ENCODE data around the gene FBXW7.
"Not testable (repeated sequence)": the region's sequence is repeated elsewhere in the genome, so short reads cannot be mapped to it uniquely, and the experiment has no call there.

FBXW7 gene, protein sequence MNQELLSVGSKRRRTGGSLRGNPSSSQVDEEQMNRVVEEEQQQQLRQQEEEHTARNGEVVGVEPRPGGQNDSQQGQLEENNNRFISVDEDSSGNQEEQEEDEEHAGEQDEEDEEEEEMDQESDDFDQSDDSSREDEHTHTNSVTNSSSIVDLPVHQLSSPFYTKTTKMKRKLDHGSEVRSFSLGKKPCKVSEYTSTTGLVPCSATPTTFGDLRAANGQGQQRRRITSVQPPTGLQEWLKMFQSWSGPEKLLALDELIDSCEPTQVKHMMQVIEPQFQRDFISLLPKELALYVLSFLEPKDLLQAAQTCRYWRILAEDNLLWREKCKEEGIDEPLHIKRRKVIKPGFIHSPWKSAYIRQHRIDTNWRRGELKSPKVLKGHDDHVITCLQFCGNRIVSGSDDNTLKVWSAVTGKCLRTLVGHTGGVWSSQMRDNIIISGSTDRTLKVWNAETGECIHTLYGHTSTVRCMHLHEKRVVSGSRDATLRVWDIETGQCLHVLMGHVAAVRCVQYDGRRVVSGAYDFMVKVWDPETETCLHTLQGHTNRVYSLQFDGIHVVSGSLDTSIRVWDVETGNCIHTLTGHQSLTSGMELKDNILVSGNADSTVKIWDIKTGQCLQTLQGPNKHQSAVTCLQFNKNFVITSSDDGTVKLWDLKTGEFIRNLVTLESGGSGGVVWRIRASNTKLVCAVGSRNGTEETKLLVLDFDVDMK

DNA sequence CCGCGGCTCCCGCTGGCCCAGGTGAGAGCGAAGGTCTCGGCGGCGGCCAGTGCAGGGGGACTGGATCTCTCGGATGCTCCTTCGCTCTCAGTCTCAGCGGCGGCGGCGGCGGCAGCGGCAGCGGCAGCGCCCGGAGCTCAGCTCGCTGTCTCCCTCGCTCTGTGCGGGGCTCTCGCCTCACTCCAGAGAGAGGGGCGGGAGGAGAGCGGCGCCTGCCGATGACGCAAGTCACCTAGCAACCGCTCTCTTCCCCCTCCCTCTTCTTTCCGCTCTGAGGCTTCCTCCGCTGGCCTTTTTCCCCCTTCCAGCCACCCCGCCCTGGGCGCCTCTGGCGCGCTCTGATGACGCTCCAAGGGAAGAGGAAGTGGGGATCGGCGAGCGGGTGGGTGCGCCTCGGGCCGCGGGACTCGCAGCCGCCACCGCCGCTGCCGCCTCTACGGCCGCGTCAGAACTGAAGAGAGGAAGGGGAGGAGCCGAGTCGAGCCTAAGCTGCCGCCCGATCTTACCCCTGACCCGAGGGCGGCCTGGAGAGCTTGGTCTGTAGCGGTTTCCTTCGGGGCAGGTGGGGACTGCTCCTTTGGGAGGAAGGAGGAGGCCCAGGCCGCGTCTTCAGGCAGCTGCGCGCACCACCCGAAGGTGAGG, at the start of gene FBXW7:
Gene FBXW7, minus strand, starts transcription at position 190 of the 642 bp plus-strand sequence. CDS start 124,289 bp downstream, outside the sequence.
- peak; percentile 96 to 98 for DNase-seq

GRCh38 chr4:152585023-152585441, 49.1 kb upstream of the FBXW7 start:
- no peak for DNase-seq

DNA sequence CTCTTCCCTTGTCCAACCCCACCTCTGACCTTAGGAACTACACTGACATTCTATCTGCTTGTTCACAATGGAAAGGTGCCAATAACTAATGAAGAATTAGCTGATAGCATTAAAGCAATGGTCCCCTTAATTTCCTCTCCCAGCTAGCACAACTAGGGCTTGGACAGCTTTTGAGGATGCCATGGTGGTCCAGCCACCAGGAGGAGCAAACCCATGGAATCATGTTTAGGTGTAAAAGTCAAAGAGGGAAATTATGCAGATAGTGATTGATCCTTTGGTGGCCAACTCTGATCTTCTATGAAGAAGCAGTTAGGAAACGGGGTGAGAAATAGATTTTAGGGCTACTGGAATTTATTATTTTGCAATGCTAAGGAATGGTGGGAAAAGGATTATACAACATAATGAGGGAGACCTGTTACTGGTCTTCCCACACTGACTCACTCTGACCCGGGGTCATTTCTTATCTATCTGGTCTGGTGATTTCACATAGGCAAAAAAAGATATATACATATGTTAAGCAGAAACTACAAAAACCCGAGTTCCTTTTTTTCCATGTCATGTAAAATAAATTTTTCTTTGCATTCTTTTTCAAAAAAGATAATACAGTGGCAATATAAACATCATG, 45.8 kb upstream of the FBXW7 start:
- DNase-seq = no peak

DNA sequence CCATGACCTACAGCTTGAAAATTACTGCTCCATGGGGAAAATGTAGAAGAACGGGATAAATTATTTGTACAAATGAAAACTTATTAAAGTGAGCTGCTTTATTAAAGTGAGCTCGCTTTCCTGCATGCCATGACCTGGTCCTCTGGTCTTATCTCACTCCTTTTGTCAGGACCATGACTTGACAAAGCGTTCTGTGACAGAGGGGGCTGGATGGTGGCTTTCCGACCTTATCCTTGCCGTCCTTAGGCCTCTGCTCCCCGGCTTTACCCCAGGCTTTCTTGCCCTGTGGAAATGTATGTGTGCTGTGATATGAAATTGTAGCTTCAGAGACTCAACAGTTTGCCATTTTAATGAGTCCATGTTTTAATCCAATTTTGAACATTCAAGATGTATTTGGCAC, 44.0 kb upstream of the FBXW7 start:
- DNase-seq = no peak

DNA sequence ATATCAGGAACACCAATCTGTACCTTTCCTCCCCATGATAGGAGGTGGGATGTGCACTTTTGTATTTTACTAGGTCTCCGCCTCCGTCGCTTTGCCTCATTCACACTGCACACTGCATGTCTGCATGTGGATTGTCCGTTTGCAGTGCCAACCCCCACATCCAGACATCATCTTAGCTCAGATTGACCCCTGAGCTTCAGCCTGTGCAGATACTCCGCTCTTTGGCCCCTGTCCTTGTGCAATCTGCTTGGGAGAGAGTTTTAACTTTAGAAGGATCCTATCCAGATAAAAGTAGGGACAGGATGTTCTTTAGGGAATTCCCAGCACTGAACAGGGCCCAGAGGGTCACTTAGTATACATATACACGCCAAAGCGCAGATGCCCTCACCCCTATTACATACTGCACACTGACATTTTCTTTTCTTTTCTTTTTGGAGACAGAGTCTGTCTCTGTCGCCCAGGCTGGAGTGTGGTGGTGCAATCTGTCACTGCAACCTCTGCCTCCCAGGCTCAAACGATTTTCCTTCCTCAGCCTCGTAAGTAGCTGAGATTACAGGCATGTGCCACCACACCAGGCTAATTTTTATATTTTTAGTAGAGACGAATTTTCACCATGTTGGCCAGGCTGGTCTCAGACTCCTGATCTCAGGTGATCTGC, 43.3 kb upstream of the FBXW7 start:
- DNase-seq = no peak

DNA sequence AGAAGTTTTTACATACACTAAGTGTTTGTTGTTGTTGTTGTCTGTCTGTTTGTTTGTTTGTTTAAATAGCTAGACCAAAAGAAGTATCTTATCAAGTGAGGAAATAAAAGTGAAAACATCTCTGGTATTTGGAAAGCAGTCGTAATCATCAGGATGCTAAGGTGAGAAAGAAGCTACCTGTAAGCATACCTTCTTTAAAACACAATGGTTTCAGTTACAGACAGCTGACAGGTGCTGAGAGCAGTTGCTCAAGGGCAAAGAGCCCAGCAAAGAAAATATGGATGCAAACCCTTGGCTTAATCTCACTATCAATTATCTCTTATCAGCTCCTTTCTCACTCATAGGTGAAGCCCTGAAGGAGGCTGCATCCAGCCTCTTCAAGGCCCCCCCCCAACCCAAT, 42.8 kb upstream of the FBXW7 start:
- DNase-seq = no peak

DNA sequence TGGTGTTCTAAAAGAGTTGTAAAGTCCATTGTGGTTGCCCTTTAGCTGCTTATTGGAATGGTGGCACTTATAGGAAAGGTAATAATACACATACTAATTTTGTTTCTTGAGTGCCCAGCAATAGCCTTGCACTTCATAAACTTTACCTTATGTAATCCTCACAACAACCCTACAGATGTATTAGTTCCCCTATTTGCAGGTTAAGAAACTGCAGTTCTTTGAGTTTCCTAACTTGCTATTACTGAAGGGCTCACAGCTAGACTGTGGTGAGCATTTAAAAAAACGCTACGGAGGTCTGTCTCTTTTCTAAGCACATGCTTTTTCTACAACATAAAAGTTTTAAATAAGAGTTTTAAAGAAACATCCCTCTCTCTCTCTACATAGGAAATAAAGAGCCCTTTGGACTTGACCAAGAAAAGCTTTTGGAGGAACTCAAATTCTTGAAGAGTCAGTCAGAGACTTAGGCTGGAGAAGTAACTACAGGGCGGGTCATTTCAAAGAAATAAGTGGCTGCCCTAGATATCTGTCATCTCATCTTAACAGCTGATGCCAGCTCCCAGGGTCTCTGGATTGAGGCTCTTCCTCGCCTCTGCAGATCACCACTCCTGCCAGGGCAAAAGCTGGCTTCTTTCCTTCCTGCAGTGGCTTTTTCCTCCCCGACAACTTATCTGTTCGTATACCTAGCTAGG, 42.0 kb upstream of the FBXW7 start:
- no peak for DNase-seq

- no peak for DNase-seq
These were observed 39.6 kb upstream of the FBXW7 start for GRCh38 chr4:152575533-152575932.

DNA sequence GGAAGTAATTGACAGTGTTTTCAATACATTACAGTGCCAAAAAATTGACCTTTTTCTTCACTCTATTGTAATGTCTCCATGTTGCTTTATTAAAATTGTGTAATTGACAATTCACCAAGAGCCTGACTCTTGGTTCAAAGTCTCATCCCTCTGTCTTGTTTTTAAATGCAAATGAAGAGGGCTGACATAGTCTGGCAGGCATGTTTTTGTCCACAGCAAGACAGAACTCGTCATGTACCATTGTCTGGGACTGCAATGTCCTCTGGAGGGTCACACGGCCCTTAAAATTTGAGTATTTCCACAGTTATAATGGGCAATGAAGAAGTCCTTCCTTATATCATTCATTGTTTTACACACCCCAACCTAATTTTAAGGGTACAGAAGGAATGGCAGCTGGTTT, 38.0 kb upstream of the FBXW7 start:
- no peak for DNase-seq

DNA sequence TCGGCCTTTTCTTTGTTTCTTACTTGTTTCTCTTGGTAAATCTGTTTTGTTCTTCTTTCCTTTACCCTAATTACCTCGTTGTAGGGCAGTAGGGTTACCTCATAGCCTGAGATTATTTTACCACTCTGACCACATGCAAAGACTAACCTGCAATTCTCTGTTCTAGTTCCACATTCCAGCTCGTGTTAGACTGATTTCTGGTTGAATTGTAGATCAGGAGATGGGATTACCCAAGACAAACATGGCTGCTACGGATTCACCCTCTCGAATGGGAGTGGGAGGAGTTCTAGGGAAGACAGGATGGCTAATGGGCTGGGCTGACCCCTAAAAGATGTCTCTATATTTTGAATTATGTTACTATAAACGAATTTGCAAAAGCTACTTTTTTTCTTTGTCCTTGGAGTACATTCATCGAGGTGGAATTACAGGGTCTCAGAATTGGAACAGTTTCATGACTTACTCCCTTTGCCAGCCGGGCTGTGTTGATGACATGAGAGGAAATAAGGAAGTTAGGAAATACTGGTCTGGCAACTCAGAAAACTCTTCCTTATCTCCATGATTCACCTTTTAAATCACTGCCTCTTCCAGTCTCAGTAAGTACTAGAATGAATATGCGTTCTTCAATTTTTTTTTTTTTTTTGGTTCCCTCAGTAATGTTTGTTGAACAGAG, 36.7 kb upstream of the FBXW7 start:
- no peak for DNase-seq

GRCh38 chr4:152571770-152572169, 35.9 kb upstream of the FBXW7 start:
- DNase-seq = no peak

DNA sequence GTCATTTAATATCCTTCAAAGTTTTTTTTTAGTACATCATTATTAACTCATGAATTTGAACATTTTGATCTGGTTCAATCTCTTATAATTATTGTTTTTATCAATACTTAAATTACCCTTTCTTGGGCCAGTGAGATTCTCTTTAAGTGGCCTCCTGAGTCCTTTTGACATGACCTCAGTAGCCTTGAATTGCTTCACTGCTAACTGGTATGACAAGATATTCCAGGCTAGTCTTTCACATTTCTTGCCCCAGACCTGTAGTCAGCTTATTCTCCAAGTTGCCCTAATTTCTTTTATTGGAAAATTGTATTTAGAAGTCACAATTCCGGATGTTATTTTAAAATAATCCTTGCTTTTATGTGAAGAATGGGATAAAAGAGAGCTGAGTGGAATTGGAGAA, 35.4 kb upstream of the FBXW7 start:
- DNase-seq = no peak

DNA sequence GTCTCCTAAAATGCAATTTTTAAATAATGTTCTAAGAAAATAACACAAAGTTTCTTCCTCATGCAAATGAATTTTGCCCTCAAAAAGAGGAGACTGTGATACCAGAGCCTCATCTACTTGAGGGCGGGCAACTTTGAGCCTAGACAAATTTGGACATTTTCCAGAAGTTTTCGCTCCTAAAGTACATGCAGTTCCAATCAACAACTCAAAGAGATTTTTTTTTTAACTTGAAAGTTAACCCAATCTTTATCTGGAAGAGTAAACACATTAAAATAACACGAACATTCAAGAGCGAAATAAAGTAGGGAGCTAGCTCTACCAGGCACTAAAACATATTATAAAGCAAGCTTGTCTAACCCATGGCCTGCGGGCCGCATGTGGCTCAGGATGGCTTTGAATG, 29.4 kb upstream of the FBXW7 start:
- no peak for DNase-seq

- no peak for DNase-seq
These were observed 28.4 kb upstream of the FBXW7 start for GRCh38 chr4:152564336-152564735.

DNA sequence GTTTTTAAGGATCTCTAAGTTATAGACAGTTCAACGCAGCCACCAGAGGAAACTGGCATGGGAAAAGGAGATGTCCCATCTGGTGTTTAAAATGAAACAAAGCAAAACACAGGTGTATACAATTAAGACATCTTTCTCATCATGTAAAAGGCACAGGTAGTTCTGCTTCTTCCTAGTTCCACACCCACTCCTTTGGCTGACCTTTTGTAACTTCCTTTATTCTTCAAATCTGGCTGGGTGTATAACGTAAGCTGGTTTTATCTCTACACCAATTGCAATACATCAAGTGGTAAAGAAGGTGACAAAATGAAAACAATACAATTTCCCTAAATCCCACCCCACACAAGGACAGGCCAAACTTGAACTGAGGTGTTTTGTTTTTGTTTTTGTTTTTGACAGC, 27.3 kb upstream of the FBXW7 start:
- DNase-seq = no peak

DNA sequence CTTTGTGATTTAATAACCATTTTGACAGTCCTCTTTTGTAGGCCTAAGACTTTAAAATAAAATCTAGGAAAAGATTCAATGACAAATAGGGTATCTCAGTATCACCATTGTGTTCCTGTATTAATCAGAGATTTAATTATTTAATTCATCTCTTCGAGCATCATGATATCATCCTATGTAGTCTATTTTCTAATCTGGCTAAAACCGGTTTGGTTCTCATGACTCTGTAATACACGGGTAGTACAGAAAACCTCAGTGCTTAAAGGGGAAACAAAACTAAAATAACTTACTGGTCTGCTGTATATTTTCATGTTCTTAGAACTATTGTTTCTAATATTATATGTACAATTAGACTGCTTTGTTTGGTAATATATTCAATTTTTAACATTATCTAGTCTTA, 23.7 kb upstream of the FBXW7 start:
- DNase-seq = no peak

DNA sequence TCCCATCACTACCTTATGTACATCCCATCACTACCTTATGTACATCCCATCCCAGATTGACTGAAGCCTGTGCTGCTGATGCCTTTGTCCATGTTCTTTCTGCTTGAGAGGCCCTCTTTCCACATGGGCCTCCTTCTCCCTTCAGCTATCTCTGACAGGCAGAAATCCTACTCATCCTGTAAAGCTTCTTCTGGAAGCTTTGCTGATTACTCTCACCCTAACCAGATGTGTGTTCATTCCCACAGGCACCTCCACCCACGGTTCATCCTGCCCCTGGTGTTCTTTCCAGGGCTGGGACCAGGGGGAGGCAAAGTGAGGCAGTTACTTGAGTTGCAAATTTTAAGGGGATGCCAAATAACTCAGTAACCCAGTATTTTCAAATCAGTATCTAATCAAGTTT, 22.5 kb upstream of the FBXW7 start:
- DNase-seq = no peak

DNA sequence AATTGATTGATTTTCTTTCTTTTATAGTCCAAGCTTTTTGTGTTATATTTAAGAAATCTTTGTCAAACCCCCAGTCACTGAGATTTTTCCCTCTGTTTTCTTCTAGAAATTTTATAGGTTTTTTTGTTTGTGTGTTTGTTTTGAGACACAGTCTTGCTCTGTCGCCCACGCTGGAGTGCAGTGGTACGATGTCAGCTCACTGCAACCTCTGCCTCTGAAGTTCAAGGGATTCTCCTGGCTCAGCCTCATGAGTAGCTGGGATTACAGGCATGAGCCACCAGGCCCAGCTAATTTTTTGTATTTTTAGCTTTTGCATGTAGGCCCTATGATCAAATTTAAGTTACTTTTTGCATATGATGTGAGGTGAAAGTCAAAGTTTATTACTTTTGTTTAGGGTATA, 20.9 kb upstream of the FBXW7 start:
- no peak for DNase-seq

DNA sequence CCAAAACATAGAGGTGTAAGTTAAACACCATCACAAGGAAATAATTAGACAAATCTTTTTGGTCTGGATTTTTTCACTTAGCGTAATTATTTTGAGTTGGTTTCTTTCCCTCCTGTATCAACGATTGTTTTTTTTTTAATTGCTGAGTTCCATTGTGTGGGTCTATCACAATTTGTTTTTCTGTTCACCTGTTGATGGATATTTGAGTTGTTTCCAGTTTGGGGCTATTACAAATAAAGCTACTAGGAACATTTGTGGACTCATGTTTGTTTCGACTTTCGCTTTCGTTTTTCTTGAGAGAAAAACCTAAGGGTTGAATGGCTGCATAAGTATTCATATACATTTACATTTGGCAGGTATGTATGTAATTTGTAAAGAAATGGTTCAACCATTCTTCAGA, 20.4 kb upstream of the FBXW7 start:
- no peak for DNase-seq

DNA sequence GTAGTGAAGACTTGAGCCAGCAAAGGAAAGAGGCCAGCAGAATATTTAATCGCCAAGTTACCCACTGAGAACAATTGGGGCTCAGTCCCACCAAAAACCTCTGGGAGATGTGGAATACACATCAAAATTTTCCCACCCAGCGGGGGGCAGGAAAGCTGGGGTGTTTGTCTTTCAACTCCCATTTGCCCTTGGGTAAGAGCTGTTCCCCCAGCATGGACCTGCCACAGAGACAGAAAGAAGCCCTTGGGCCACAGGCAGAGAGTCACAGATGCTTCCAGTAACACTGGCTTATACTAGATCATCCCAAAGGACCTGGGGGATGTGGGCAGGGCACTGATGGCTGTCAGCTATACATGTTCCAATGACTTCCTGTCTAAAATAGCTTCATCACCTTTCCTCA, 18.9 kb upstream of the FBXW7 start:
- DNase-seq = no peak

- DNase-seq = not testable (repeated sequence)
These were observed 14.8 kb upstream of the FBXW7 start for GRCh38 chr4:152550687-152551086.

- no peak for DNase-seq
These were observed 9.2 kb upstream of the FBXW7 start for GRCh38 chr4:152545088-152545487.

Data from stimulated activated CD4-positive, alpha-beta T cell treated with anti-CD3 and anti-CD28 coated beads, Interleukin-2, amount 100 ng/mL, for 48 hours (primary cell).